GF-D8 (cell line): ENCODE measurements around the gene ST6GALNAC4.

Experiments
- DNase-seq: peaks from one replicate; lab custom pipeline; 2025; lab: John Stamatoyannopoulos, UW

The ST6GALNAC4 gene, protein sequence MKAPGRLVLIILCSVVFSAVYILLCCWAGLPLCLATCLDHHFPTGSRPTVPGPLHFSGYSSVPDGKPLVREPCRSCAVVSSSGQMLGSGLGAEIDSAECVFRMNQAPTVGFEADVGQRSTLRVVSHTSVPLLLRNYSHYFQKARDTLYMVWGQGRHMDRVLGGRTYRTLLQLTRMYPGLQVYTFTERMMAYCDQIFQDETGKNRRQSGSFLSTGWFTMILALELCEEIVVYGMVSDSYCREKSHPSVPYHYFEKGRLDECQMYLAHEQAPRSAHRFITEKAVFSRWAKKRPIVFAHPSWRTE

DNA sequence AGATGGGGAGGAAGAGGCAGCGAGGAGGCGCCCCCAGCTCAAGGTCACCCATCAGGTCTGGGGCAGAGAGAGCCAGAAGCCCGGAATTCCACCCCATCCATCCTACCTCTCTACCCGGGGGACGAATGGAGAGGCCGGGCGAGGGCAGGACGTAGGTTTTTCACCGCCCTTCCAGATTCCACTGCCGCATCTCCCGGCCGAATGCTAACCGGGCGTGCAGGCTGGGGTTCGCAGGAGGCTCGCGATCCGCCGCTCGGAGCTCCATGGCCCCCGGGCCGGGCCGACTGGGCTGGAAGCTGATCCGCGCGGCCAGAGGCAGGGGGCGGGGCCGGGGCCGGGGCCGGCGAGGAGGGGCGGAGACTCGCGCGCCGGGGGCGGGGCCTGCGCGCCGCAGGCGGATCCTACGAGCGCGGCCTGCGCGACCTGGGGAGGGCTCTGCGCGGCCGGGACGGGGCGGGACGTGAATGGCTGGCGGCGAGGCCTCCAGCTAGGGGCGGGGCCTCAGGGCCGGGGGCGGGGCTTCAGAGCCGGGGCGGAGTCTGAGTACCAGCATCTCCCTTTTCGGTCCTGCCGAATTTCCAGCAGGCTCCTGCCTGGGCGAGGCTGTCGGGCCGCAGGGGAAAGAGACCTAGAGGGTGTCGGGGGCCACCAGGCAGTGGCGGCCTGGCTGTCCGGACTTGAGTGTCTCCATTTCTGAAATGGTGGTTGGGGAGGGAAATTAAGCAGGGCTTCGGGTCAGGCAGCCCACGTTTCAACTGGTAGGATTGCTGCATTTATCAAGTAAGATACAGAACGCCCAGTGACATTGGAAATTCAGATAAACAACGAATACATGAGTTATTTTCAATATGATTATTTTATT is at the start of gene ST6GALNAC4:
Gene ST6GALNAC4, minus strand, starts transcription at position 322 of the 862 bp plus-strand sequence. CDS start 622 bp downstream, outside the sequence.
- peak; percentile 70 for DNase-seq

DNA sequence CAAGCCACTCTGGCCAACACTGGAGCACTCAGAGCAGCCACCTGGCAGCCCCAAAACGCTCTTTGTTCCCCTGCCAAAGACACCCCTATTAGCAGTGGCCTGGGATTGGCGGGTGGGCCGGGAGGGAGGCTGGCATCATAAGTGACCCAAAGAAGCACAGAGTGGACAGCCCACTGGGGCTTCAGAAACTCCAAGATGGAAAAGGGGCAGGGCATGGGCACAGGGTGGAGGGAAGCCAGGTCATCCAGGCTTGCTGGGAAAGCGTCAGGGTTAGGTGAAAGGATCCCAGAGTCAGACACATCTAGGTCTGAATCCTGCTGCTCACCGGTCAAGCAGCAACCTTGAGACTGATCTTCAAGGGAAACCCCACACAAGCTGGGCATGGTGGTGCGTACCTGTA is 49.1 kb upstream of the ST6GALNAC4 start:
- no peak for DNase-seq

DNA sequence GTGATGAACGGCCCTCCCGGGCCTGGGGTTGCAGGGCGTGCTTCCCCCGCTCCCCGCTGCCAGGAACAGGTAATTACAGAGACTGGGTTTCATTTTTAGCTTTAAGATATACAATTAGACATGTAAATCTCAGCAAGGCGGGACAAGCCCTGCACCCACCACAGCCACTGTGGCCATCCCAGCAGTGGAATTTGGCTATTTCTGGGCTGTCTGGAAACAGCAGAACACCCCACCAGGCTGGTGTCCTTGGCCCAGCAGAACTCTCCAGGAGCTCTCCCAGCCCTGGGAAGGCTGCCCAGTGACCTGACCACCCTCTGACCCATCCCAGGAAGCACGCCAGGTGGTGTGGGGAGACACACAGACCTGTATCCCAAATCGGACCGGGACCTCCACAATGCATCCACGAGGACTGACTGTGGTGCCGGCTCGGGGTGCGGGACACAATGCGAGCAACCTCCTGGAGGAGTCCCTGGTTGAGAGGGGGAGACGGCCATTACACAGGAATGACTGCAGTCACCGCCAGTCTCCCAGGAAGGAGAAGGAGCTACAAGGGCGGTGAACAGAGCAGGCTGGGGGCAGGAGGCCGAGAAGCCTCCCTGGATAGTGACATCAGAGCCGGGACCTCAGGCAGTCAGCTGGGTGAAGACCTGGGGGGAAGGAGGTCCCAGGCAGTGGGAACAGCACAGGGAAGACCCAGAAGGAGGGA is 46.7 kb upstream of the ST6GALNAC4 start:
- DNase-seq, result no peak

DNA sequence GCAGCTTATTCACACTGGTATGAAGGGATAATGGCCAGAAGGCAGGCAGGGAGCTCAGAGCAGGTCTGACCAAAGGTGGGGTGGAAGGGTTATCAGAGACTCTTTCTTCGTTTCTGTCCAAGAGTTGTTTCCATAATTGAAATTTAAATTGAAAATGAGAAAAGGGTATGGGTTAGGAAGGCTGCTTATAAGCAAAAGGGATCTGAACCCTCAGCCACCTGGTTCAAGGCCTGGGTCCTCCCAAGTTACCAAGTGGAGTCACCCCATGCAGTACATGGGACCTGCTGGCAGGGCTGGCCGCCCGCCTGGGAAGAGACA is 46.2 kb upstream of the ST6GALNAC4 start:
- DNase-seq, result no peak

DNA sequence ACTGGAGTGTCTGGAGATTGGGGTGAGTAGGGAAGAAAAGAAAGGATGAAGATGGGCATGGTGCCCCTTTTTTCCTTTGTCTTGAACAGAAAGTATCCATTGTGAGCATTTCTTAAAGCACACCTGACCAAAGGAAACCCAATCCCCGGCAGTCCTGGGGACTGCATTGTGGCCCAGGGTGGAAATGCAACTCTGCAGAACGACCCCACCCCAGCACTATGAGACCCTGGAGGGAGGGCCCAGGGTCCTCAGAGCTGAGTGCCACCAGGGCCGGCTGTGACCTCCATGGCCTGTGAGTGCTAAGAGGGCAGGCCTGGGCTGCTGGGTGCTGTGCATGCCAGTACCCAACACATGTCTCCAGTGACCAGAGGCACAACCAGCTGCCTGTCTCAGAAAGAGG is 45.4 kb upstream of the ST6GALNAC4 start:
- no peak for DNase-seq

DNA sequence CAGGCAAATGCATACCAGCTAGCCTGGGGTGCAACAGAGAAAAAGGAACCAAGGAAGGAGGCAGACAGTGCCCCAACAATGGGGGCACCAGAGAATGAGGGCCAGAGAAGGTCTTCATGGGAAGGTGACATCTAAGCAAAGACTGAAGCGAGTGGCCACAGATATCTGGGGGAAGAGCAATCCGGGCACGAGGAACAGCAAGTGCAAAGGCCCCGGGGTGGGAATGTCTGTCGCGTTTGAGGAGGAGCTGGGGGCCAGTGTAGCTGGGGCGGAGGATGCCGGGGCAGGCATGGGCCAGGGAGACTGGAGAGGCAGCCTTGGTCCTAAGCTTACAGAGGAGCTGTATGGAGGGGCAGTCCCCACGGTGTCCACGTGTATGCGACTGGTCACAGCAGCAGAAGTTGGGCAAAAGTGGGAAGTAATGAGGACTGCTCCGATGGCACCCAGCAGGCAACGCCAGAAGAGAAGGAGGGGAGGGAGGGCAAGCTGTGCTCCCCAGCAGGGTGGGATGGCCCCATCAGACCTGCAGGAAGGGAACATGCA is 44.8 kb upstream of the ST6GALNAC4 start:
- no peak for DNase-seq

DNA sequence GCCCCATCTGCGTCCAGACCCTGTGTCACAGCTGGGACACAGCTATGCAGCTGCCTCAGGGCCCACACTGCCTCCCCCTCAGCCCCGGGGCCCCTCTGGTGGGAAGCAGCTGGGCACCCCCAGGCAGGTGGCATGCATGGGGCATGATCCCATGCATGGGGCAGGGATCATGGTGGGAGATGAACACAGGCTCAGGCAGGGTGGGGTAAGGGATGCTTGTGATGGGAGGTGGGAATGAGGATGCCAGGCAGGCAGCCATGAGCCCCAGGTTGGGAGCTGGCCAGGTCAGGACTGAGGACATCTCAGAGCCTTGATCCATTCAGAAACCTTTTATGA is 44.3 kb upstream of the ST6GALNAC4 start:
- no peak for DNase-seq

DNA sequence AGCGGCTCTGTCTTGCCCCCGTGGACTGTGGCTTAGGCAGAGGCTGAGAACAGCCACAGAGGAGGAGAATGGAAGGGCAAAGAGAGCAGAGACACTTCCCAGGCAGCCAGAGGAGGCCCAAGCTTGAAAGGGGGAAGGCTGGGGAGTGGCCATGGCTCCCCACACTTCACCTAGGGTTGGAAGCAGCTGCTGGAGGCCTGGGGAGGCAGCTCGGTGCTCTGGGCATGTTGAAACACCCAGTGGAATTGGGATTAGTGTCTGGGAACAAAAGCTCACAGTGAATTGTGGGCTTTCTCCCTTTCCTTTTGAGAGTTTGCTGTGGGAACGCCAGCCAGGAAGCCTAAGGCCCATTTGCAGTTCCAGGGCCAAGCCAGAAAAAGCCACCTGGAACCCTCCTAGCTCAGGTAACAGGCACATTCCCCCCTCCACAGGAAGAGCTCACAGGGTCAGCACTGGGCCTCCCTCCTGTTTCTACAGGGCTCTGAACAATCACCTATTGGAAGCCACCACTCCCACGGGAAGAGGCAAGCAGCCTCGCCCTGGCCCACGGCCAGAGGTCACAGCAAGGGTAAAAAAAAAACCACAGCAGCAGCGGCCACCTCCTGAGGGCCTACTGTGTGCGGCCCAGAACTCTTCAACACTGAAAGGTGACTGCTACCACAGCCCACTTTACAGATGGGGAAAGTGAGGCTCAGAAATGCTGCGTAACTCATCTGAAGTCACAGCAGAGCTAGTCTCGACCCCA is 43.7 kb upstream of the ST6GALNAC4 start:
- DNase-seq, result no peak

DNA sequence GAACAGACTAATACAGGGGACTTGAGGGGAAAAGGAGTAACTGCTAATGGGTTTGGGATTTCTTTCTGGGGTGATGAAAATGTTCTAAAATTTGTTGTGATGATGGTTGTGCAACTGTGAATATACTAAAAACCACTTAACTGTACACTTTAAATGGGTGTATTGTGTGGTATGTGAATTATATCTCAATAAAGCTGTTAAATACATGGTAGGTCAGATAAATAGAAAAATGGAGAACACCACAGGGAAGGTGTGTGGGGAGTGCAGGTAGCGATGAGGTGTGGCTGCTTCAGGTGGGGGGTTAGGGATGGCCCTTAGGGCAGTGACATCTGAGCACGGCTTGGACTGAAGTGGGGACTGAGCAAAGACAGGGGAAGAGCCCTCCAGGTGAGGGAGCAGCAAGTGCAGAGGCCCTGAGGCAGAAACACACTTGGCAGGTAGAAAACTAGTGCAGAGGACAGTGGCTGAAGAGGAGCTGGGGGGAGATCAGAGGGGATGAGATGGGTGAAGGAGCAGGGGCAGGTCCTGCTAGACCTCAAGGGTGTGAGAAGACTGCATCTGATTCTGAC is 43.1 kb upstream of the ST6GALNAC4 start:
- no peak for DNase-seq

DNA sequence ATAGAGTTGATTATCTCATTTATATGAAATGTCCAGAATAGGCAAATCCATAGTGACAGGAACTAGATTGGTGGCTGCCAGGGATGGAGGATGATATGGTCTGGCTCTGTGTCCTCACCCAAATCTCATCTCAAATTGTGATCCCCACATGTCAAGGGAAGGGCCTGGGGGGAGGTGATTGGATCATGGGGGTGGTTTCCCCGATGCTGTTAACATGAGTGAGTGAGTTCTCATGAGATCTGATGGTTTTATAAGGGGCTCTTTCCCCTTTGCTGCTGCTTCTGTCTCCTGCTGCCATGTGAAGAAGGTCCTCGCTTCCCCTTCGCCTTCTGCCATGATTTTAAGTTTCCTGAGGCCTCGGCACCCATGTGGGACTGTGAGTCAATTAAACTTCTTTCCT is 42.6 kb upstream of the ST6GALNAC4 start:
- DNase-seq, result no peak

DNA sequence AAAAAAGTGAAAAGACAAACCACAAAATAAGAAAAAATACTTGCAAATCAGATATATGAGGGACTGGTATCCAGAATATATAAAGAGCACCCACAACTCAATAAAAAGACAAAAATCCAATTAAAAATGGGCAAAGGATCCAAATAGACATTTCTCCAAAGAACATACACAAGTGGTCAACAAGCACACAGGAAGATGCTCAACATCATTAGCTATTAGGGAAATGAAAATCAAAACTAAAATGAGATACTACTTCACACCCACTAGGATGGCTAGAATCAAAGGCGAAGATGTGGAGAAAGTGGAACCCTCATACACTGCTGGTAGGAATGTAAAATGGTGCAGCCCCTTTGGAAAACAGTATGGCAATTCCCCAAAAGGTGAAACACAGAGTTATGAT is 41.9 kb upstream of the ST6GALNAC4 start:
- no peak for DNase-seq

DNA sequence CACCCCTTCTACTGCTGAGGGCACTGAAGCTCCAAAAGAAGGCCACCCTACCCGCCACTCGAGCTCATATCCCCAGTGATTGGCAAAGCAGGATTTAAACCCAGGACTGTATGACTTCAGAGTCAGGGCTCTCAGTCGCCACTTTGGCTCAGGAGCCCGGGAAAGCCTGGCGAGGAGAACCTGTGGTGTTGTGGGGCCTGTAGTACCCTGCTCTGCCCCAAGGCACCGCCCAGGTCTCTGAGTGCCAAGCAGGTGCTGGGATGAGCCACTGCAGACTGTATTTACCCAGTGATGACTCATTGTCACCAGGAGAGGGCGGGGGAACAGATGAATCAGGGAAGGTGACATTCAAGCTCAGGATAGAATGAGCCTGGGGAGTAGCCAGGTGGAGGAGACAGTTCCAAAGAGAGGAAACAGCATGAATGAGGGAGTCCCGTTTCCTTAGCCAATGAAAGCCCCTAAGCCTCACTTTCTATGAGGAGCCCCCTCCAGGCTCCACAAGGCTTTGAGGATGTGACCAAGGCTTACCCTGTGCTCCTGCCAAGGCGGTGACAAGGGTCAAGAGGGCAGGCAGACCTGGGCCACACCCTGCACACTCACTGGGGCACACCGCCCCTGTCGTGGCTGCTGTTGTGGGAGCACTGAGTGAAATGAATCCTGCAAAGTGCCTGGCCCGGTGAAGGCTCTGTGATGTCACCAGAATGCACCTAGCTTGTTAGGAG is 38.6 kb upstream of the ST6GALNAC4 start:
- DNase-seq, result peak; percentile 28

DNA sequence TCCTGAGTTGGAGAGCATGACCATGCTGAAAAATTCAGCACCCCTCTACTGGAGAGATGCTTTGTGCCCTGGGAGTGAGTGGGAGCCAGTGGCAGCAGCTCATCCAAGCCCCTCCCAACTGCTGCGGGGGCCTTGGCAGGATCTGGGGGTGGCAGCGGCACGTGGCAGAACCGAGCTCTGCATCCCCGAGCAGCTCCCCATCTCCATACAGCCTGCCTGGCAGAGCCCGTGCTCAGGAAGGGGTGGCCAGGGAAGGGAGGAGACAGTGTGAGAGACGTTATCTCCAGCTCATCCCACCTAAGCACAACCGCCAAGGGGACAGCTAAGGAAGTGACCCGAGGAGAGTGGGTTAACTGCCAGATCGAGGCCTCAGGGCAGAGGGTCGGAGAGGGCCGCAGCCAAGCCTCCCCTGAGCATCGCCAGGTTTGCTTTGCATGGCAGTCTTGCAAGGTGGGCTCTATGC is 38.0 kb upstream of the ST6GALNAC4 start:
- DNase-seq, result no peak

DNA sequence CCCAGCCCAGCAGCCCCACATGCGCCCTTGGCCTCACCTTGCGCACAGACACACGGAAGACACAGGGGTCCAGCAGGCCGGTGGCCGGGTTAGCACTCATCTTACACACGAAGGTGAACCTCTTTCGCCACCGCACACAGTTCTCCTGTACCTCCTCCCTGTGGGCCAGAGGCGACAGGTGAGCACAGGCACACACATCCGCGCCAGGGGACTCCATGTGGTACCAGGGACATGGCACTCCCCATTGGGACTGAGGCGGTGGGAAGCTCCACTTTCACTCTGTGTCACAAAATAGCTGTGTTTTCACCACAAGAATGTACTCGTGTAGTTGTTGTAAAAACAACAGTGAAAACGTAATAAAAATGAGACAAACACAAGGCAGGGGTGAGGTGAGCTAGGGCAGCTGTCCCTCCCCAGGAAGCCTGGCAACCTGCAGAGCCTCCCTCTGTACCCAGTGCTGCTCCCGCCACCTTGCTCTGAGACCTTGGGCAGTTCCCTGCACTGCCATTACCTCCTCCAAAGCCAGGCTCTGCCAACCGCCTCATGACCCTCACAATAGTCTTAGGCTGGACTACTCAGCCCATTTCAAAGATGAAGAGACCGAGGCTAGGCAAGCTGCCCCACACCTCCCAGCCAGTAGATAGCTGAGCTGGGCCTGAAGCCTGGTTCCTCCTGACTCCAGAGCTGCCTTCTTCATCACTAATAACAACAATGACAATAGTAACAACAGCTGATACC is 37.1 kb upstream of the ST6GALNAC4 start:
- DNase-seq, result no peak

DNA sequence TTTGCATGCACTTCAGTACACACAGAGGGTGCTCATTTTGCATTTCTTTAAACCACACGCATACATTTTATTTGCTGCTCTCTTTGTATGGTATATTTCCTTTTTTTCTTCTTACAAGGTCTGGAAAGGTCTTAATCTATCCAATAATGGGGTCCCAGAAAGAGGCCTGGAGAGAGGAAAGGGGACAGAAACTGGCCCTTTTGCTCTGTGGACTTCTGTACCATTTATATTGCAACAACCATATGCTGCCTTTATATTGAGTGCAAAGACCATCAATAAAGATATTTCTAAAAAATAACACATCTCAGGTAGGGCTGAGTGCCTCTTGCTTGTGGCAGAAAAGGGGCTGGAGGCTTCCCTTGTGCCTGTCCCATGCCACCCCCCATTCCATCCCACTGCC is 36.3 kb upstream of the ST6GALNAC4 start:
- DNase-seq, result no peak

DNA sequence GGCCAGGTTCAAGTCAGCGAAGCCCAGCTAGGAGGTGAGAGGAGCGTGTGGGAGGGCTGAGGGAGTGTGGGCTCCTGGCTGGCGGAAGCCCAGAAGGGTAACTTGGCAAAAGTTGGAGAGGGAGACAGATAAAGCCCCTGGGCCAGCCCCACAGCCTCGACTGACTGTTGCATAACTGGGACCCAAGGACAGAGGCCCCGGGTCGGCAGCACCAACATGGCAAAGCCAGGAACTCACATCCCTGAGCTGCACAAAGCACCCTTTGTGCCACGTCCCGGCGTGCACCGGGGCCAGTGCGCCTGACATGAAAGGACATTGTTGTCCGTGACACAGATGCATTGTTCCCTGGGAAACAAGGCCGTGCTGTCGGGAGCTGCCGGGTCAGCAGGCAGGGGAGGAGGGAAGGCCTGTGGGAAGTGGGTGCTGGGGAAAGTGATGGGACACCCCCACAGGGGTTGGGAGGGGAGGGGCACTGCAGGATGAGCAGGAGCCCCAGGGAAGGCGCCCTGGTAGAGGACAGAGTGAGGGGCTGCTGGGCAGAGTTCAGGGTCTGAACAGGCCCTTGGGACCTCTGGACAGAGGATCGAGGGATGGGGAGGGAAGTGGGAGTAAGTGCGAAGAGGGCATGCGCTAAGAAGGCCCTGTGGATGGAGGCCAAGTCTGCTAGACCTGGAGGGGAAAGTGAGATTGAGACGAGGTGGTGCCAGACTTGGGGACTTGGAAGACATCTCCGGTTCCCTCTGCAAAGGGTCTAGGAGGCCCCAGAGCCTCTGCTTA is 33.9 kb upstream of the ST6GALNAC4 start:
- DNase-seq, result no peak

DNA sequence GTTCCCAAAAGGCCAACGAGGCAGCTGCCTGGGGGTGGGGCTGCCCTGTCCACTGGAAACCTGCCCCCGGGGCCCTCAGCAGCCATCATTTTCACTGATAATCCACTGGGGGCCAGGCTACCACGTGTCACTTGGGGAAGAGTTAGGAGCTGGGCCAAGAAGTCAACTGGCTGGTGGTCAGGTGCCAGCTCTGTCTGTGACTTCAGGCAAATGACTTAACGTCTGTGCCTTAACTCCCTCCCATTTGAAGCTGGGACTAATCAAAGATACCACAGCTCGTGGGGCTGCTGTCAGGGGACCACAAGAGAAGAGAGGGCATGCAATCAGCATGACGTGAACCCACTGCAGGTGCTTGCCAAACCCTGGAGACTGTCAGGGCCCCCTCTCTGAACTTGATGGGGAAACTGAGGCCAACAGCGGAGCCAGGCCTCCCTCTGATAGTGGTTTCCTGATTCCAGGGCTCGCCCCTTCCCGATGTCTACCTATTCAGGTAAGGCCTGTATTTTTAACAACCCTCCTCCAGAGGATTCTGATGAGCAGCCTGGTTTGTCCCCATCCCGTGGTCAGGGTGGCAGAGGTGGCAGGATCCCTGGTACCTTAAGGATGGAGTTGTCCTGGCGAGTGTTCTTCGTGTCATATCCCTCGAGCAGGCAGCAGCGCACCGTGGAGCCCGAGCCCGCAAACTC is 33.1 kb upstream of the ST6GALNAC4 start:
- no peak for DNase-seq

DNA sequence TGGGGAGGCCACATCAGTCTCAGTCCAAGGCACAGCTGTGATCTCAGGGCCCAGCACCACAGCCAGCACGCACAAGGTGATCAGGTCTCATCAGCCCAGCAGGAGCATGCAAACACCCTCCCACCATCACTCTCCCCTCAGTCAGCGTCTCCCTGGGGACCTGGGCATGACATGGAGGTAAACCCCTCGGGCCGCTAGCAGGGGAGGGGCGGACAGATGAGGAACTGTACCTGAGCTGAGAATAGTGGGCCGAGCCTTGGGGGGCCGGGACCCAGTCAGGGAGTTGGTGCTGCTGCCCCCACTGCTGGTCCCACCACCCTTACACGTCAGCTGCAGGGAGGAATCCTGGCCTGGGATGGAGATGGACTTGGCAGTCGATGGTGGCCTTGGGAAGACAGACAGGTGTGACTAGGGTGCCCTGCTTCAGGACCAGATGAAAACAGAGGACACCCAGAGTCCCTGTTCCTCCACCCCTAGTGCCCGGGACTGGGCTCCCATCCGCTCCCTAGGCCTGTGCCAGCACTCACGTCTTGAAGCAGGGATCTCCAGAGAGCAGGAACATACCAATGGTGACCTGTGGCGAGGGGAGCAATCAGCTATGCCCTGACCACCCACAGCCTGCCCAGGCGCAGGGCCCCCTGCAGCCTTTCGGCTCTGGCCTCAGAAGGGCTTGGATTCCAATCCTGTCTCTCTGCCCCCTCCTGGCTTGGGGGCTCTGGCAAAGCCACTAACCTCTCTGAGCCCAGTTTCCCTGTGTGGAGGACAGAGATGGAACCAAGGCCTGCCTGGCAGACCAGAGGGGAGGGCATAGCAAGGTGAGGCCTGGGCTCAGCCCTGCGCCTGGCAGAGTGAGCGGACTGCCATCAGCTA is 31.2 kb upstream of the ST6GALNAC4 start:
- no peak for DNase-seq
